GM15510 (cell line): ENCODE measurements around the gene LAP3.

Source experiments
- POLR2A ChIP-seq: IDR thresholded peaks from 3 replicates; pipeline ENCODE4 v1.6.1; 2011; ENCODE audit warnings: borderline replicate concordance; ENCODE audit not compliant: insufficient read length; ENCODE audit errors: extremely low read depth

LAP3 gene

GRCh38 chr4:17630228-17630627, 53.2 kb downstream of the LAP3 start:
- no peak for TF ChIP-seq POLR2A

GRCh38 chr4:17633600-17633999, 56.6 kb downstream of the LAP3 start:
- no peak for TF ChIP-seq POLR2A

- no peak for TF ChIP-seq POLR2A
These were observed 58.1 kb downstream of the LAP3 start for GRCh38 chr4:17635056-17635455.

GRCh38 chr4:17636341-17636695, 59.3 kb downstream of the LAP3 start:
- TF ChIP-seq POLR2A = no peak

GRCh38 chr4:17636696-17637622, 60.0 kb downstream of the LAP3 start:
- no peak for TF ChIP-seq POLR2A

- TF ChIP-seq POLR2A = no peak
These were observed 62.1 kb downstream of the LAP3 start for GRCh38 chr4:17639136-17639535.

- no peak for TF ChIP-seq POLR2A
These were observed 65.4 kb downstream of the LAP3 start for GRCh38 chr4:17642398-17642783.

GRCh38 chr4:17646693-17647092, 69.7 kb downstream of the LAP3 start:
- TF ChIP-seq POLR2A = no peak

GRCh38 chr4:17647176-17647806, 70.3 kb downstream of the LAP3 start:
- no peak for TF ChIP-seq POLR2A

GRCh38 chr4:17647927-17648326, 70.9 kb downstream of the LAP3 start:
- TF ChIP-seq POLR2A = no peak

GRCh38 chr4:17650406-17650805, 73.4 kb downstream of the LAP3 start:
- no peak for TF ChIP-seq POLR2A

- no peak for TF ChIP-seq POLR2A
These were observed 77.7 kb downstream of the LAP3 start for GRCh38 chr4:17654701-17655100.

- TF ChIP-seq POLR2A = no peak
These were observed 80.1 kb downstream of the LAP3 start for GRCh38 chr4:17657090-17657489.
